H9 (cell line): ENCODE data around the gene TMED8. TPM values are rescaled to one million over a fixed set of nuclear protein-coding genes. Genes with fewer than 3 reads are reported as not detected.

ENCODE experiments used
- DNase-seq: peaks from one replicate; pipeline ENCODE4 v3.0.0-alpha.2; 2017
- H2AFZ ChIP-seq: one replicate; pipeline ENCODE4 v1.6.1; 2013; ENCODE audit warnings: mild to moderate bottlenecking, low read length, control low read depth, moderate library complexity
- H2AK5ac ChIP-seq: 2 replicates; pipeline ENCODE4 v1.6.1; 2013; ENCODE audit warnings: low read length, control low read depth, mixed read lengths; ENCODE audit not compliant: insufficient read length
- H2BK120ac ChIP-seq: one replicate; pipeline ENCODE4 v1.6.1; 2013; ENCODE audit warnings: low read depth, mild to moderate bottlenecking, low read length, control low read depth, inconsistent platforms; ENCODE audit not compliant: poor library complexity, severe bottlenecking
- H2BK12ac ChIP-seq: 2 replicates; pipeline ENCODE4 v1.6.1; 2013; ENCODE audit warnings: low read length, control low read depth, mixed read lengths, low read depth; ENCODE audit not compliant: insufficient read length
- H2BK15ac ChIP-seq: 2 replicates; pipeline ENCODE4 v1.6.1; 2013; ENCODE audit warnings: low read depth, low read length, control low read depth
- H2BK20ac ChIP-seq: one replicate; pipeline ENCODE4 v1.6.1; 2013; ENCODE audit warnings: low read depth, mild to moderate bottlenecking, low read length, control low read depth, inconsistent platforms; ENCODE audit not compliant: poor library complexity, severe bottlenecking
- H2BK5ac ChIP-seq: 2 replicates; pipeline ENCODE4 v1.6.1; 2013; ENCODE audit warnings: low read length, control low read depth, mixed read lengths; ENCODE audit not compliant: insufficient read length
- H3K14ac ChIP-seq: 2 replicates; pipeline ENCODE4 v1.6.1; 2013; ENCODE audit warnings: low read length, control low read depth; ENCODE audit not compliant: insufficient read depth
- H3K18ac ChIP-seq: 2 replicates; pipeline ENCODE4 v1.6.1; 2013; ENCODE audit warnings: low read depth, mild to moderate bottlenecking, mixed read lengths, low read length, control low read depth; ENCODE audit not compliant: insufficient read length
- H3K23ac ChIP-seq: 2 replicates; pipeline ENCODE4 v1.6.1; 2013; ENCODE audit warnings: low read length, control low read depth, mixed read lengths, low read depth; ENCODE audit not compliant: insufficient read length
- H3K23me2 ChIP-seq: 2 replicates; pipeline ENCODE4 v1.6.1; 2013; ENCODE audit warnings: low read depth, mild to moderate bottlenecking, mixed read lengths, low read length, control low read depth; ENCODE audit not compliant: insufficient read length, poor library complexity, severe bottlenecking
- H3K27ac ChIP-seq: 2 replicates; pipeline ENCODE4 v1.5.1; 2013; ENCODE audit warnings: low read length, control low read depth, mixed read lengths, low read depth; ENCODE audit not compliant: insufficient read length
- H3K27me3 ChIP-seq: 2 replicates; pipeline ENCODE4 v1.6.1; 2013; ENCODE audit warnings: low read length, control low read depth, inconsistent platforms; ENCODE audit not compliant: insufficient read depth
- H3K4ac ChIP-seq: 2 replicates; pipeline ENCODE4 v1.6.1; 2013; ENCODE audit warnings: low read depth, mild to moderate bottlenecking, control low read depth, inconsistent platforms, low read length, moderate library complexity
- H3K4me1 ChIP-seq: 2 replicates; pipeline ENCODE4 v1.6.1; 2013; ENCODE audit warnings: low read length, control low read depth, inconsistent platforms; ENCODE audit not compliant: insufficient read depth
- H3K4me2 ChIP-seq: 2 replicates; pipeline ENCODE4 v1.6.1; 2013; ENCODE audit warnings: low read length, control low read depth, mixed read lengths; ENCODE audit not compliant: insufficient read length, insufficient read depth
- H3K56ac ChIP-seq: 2 replicates; pipeline ENCODE4 v1.6.1; 2013; ENCODE audit warnings: low read depth, mild to moderate bottlenecking, mixed read lengths, low read length, control low read depth; ENCODE audit not compliant: insufficient read length
- H3K79me1 ChIP-seq: 2 replicates; pipeline ENCODE4 v1.6.1; 2013; ENCODE audit warnings: low read depth, mild to moderate bottlenecking, moderate library complexity, low read length, control low read depth, inconsistent platforms; ENCODE audit not compliant: insufficient read depth, poor library complexity, severe bottlenecking
- H3K79me2 ChIP-seq: 2 replicates; pipeline ENCODE4 v1.6.1; 2013; ENCODE audit warnings: low read length, control low read depth, inconsistent platforms; ENCODE audit not compliant: insufficient read depth
- H3K9ac ChIP-seq: 2 replicates; pipeline ENCODE4 v1.6.1; 2013; ENCODE audit warnings: low read length, control low read depth, mixed read lengths; ENCODE audit not compliant: insufficient read length; ENCODE audit errors: extremely low read depth
- H3K9me3 ChIP-seq: one replicate; pipeline ENCODE4 v1.6.1; 2013; ENCODE audit warnings: low read depth, low read length, inconsistent platforms; ENCODE audit not compliant: control insufficient read depth
- H3T11ph ChIP-seq: one replicate; pipeline ENCODE4 v1.6.1; 2013; ENCODE audit warnings: mild to moderate bottlenecking, low read length, control low read depth, inconsistent platforms
- H4K20me1 ChIP-seq: one replicate; pipeline ENCODE4 v1.6.1; 2013; ENCODE audit not compliant: control insufficient read depth, insufficient read length, insufficient read depth
- H4K5ac ChIP-seq: 2 replicates; pipeline ENCODE4 v1.6.1; 2013; ENCODE audit warnings: low read depth, mild to moderate bottlenecking, mixed read lengths, low read length, control low read depth; ENCODE audit not compliant: insufficient read length
- H4K8ac ChIP-seq: replicated peaks from 2 replicates; pipeline ENCODE4 v1.6.1; 2013; ENCODE audit warnings: low read length, control low read depth, mixed read lengths, low read depth; ENCODE audit not compliant: insufficient read length
- H4K91ac ChIP-seq: 2 replicates; pipeline ENCODE4 v1.6.1; 2013; ENCODE audit warnings: low read depth, mild to moderate bottlenecking, moderate library complexity, mixed read lengths, low read length, control low read depth; ENCODE audit not compliant: insufficient read length
- H3K27ac Mint-ChIP-seq, 3 experiments: 2 replicates in 2 of 3; 3 replicates in 1 of 3; pipeline ENCODE4 v1.8.0; 2020 to 2021; ENCODE audit warnings: mixed read lengths in 3 of 3, mild to moderate bottlenecking in 1 of 3, moderate library complexity in 1 of 3
- H3K27me3 Mint-ChIP-seq: 2 replicates; pipeline ENCODE4 v1.8.0; 2021; ENCODE audit warnings: low read depth, mild to moderate bottlenecking, moderate library complexity, mixed read lengths
- H3K36me3 Mint-ChIP-seq, 3 experiments: 2 replicates in 2 of 3; 3 replicates in 1 of 3; pipeline ENCODE4 v1.8.0; 2020 to 2021; ENCODE audit warnings: low read depth in 3 of 3, mixed read lengths in 3 of 3; ENCODE audit not compliant: insufficient read depth in 1 of 3
- H3K4me1 Mint-ChIP-seq, 2 experiments: 2 replicates each; pipeline ENCODE4 v1.8.0; 2020; ENCODE audit warnings: mixed read lengths in 2 of 2
- H3K4me3 Mint-ChIP-seq, 2 experiments: 2 replicates in 1 of 2; 3 replicates in 1 of 2; pipeline ENCODE4 v1.8.0; 2020 to 2021; ENCODE audit warnings: mild to moderate bottlenecking in 2 of 2, mixed read lengths in 2 of 2, moderate library complexity in 1 of 2
- H3K9me3 Mint-ChIP-seq, 2 experiments: 2 replicates in 1 of 2; 3 replicates in 1 of 2; pipeline ENCODE4 v1.8.0; 2020; ENCODE audit warnings: mild to moderate bottlenecking in 2 of 2, mixed read lengths in 2 of 2, moderate library complexity in 1 of 2
- WGBS: extraction: QIAGEN DNeasy Blood & Tissue Kit; methylation state at CpG from one replicate; pipeline ENCODE4 v1.1.7; 2013; ENCODE audit warnings: missing lambda C conversion rate, low lambda C conversion rate, mixed read lengths; ENCODE audit not compliant: insufficient read length; ENCODE audit errors: extremely low coverage; 5-methylcytosine and 5-hydroxymethylcytosine counted together
- total RNA-seq: library from RNA; stranded (reverse); gene quantifications from 2 replicates; pipeline ENCODE4 v1.2.1, GENCODE V29; 2021
- TF ChIP-seq, protein P1 (sequence below): fragments of 200-600 bp; sonication (generic); conservative IDR thresholded peaks from 3 replicates; pipeline ENCODE4 v1.8.0; 2021; ENCODE audit warnings: antibody characterized with exemption, mild to moderate bottlenecking

The TMED8 gene
- total RNA-seq, 1 experiment from 2014 or later: 9.5 TPM

DNA sequence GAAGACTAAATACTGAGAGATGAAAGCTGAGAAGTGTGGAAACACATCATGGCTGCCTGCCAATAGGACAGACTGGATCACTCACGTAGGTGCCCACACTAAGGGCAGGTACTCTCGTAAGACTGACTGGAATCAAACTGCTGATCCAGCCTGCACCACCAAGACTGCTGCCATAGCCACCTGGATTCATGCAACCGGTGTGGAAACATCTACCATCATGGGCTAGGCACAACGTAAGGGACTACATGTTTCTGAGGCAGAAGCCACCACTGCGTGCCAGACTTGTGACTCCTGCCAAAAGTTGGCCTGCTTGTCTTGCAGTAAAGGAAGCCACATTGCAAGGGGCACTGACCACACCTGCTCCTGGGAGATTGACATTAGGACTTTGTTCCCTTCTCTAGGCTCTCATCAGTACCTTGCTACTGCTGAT, 60.0 kb downstream of the TMED8 start:
- no peak overlapping the region for H2BK15ac ChIP-seq
- H3K18ac ChIP-seq: no peak overlapping the region
- H3K9me3 ChIP-seq: no peaks in the 10 kb centered on the region
- H3K4ac ChIP-seq: no peak overlapping the region
- H2BK120ac ChIP-seq: no peak overlapping the region
- no peaks in the 10 kb centered on the region for H3K9me3 Mint-ChIP-seq
- WGBS: no CpG with 5 or more reads among the region's 5 CpGs
- H3K9ac ChIP-seq: no peak overlapping the region
- H3K4me1 ChIP-seq: peaks cover 10% of the 10 kb centered on the region; the same call in 1 of the 2 replicates
- H4K5ac ChIP-seq: no peak overlapping the region
- H3K14ac ChIP-seq: no peak overlapping the region
- H3K36me3 Mint-ChIP-seq: no peaks in the 10 kb centered on the region
- peaks cover 52 to 55% of the 10 kb centered on the region in 2 experiments for H3K4me1 Mint-ChIP-seq
- H3K4me2 ChIP-seq: no peak overlapping the region
- no peak overlapping the region for H2BK12ac ChIP-seq
- no peak overlapping the region for H3K4me3 Mint-ChIP-seq
- no peak overlapping the region for H2AK5ac ChIP-seq
- no peak overlapping the region for H4K91ac ChIP-seq
- no peak overlapping the region for H3K23ac ChIP-seq
- no peak for DNase-seq
- no peaks in the 10 kb centered on the region for H3K79me1 ChIP-seq
- TF ChIP-seq, protein P1, sequence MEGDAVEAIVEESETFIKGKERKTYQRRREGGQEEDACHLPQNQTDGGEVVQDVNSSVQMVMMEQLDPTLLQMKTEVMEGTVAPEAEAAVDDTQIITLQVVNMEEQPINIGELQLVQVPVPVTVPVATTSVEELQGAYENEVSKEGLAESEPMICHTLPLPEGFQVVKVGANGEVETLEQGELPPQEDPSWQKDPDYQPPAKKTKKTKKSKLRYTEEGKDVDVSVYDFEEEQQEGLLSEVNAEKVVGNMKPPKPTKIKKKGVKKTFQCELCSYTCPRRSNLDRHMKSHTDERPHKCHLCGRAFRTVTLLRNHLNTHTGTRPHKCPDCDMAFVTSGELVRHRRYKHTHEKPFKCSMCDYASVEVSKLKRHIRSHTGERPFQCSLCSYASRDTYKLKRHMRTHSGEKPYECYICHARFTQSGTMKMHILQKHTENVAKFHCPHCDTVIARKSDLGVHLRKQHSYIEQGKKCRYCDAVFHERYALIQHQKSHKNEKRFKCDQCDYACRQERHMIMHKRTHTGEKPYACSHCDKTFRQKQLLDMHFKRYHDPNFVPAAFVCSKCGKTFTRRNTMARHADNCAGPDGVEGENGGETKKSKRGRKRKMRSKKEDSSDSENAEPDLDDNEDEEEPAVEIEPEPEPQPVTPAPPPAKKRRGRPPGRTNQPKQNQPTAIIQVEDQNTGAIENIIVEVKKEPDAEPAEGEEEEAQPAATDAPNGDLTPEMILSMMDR: no peak
- H2BK5ac ChIP-seq: no peak overlapping the region
- no peaks in the 10 kb centered on the region for H3K27me3 Mint-ChIP-seq
- no peaks in the 10 kb centered on the region for H3K27me3 ChIP-seq
- no peak overlapping the region for H3K27ac Mint-ChIP-seq
- no peak overlapping the region for H4K8ac ChIP-seq
- H3K56ac ChIP-seq: no peak overlapping the region
- H2BK20ac ChIP-seq: no peak overlapping the region
- H3K27ac ChIP-seq: no peak overlapping the region
- peaks cover 3% of the 10 kb centered on the region; the same call in 1 of the 2 replicates for H3K79me2 ChIP-seq
- H4K20me1 ChIP-seq: no peaks in the 10 kb centered on the region
- no peak overlapping the region for H3T11ph ChIP-seq
- H3K23me2 ChIP-seq: peaks cover 2% of the 10 kb centered on the region
- H2AFZ ChIP-seq: no peak overlapping the region
